GF-D8 (cell line): Measurements from ENCODE around the gene KCND2.

Source experiments
- DNase-seq: peaks from one replicate; lab custom pipeline; 2025; lab: John Stamatoyannopoulos, UW

KCND2 gene

DNA sequence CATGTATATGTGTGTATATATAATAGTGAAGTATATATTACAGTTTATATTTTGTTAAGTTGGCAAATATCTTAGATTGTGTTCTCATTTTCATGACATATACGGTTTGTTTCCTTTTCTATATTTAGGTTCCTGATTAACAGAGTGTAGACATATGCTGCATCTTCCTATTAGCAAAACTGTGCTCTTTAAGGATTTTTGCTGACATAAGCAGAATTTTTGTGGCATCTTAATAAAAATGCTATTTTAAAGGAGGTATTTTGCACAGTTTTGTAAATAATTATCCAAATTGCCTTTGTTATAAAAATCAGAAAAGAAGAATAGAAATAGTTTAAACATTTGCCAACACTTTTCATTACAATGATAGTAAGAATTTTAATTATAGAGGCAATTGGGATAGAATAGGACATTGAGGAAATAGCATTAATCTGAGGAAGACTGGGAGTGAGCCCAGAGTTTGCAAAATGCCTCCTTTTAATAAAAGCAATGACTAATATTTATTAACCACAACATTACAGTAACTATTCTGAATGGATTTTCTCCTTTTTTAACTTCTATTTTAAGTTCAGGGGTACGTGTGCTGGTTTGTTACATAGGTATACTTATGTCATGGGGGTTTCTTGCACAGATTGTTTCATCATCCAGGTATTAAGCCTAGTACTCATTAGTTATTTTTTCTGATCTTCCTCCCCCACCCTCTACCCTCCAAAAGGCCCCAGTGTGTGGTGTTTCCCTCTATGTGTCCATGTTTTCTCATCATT, 38.2 kb downstream of the KCND2 start:
- DNase-seq, result no peak

DNA sequence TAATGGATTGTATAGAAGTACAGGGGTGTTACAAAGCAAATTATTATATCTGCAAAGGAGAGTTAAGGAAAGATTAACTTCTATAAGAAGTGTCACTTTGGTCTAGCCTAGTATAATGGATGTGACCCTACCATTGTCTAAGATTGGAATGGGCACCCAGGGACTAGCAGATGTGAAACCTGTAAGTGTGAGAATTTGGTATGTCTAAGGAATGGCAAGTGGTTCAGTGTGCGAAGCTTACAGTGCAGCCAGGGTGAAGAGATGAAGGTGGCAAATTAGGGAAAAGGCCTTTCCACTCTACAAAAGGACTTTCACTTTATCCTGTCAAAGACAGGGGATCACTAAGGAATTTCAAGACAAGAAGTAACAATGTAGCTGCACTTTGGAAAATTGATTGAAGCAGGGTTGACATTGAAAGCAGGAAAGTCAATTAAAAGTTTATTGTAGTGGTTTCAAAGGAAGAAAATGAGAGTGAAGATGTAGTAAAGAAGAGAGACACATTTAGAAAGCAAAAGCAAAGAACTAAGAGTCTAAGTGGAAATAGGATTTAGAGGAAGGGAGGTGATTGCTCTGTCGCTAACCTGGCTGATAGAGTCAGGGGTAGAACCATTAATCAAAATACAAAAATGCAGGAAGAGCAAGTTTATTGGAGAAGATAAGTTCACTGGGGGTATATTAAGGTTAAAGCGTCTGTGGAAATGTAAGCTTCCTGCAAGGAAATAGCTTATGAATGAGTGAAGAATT, 47.4 kb downstream of the KCND2 start:
- DNase-seq, result no peak

DNA sequence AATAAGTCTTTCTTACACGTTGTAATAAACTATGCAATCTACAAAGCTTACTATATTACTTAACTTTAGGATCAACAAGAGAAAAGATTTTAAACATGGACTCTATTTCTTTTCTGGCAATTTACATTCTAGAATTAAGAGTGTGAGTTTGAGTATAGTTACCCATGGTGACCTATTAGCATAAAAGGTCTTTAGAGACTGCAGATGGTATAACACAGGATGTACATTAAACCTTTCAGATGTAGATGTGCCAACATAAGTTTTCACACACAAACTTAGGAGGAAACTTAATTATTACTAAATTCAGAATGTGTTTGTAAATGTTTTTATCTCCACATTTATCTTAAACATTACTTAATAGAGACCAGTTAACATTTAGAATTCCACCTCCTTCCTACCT, 54.1 kb downstream of the KCND2 start:
- DNase-seq, result no peak

DNA sequence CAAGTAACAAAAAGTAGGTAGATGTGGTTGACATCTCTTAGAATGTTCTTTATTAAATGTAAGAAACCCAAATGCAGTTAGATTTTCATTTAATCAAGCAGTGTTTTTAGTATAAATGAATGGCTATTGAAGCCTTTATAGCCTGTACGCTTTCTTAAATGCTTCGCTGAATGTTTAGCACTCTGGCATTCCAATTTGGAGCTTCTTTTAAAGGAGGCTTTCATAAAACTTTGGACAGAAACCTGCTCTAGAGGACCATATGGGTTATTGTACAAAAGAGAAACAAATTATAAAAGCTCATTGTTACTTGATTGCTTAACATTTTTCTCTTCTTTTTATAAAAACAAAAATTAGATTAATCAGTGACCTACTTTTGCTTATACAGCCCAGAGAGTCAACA, 59.5 kb downstream of the KCND2 start:
- DNase-seq, result no peak

DNA sequence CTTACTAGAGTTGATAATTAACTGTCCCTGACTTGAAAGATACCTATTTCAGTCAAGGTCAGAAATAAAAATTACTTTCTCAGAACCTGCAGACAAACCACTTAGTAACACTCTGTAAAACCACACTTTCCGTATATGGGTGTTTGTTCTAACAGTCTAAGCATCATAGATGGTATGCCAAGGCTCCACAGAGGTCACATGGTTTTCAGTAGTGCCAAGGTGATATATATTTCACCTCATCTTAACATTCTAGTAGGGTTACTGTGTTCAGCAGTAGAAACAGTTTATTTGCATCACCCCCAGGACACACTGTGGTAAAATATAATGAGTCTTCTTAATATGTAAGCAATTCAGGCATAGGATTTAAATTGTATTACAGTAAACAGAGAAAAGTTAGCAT, 61.5 kb downstream of the KCND2 start:
- no peak for DNase-seq

DNA sequence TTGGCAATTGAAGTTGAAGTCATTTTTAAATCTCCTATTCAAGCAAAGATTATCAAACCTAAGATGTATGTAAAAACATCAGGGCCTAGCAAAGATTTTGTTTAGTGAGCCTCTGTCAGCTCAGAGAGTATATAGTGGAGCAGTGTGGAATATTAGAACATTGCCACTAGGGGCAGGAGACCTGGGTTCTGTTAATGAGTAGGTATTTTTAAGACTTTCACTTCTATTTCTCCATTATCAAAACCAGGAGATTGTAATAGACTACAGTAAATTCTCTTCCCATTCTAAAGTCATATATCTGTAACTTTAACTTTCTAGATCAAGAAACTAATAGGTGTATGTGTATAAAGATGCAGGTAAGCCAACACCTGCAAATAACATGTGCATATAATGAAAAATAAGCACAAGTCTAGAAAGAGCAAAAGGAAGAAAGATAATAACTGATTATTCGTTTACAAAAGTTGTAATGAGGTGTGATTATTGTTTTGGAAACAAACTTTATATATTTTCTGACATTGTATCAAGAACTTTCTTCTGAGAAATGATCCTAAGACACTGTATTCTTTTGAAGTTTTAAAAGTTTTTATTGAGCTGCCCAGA, 64.4 kb downstream of the KCND2 start:
- no peak for DNase-seq

DNA sequence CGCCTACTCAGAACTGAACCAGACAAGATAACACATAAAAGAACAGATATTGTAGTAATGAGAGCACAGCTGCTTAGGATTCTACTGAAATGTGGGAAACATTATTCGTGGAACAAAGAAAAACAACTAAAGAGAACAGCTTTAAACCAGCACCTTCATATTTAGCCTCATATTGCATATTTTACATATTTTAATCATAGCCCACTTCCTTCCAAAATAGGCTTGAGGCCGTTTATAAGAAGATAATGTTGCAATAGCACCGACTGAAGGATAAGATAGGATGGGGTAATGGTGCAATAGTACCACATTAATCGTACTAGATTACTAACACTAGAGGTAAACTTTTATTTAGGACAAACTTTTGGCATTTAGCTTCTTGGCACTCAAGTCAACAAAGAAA, 71.3 kb downstream of the KCND2 start:
- no peak for DNase-seq

DNA sequence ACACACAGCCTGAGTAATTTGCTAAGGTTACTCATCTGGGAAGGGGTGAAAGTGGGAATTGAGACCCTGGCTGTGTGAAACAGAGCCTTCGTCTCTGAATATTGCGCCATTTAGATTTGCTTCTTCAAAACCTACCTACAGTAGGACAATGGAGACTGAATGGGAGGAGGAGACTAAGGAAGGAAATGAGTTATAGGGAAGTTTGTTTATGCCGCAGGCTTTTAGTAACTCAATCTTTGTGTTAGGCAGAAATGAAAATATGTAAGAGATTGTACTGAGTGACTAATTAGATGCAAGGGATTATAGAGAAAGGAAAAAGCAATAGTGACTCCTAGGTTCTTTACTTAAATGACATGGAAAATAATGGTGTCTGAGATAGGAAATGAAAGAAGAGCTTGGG, 80.2 kb downstream of the KCND2 start:
- no peak for DNase-seq

DNA sequence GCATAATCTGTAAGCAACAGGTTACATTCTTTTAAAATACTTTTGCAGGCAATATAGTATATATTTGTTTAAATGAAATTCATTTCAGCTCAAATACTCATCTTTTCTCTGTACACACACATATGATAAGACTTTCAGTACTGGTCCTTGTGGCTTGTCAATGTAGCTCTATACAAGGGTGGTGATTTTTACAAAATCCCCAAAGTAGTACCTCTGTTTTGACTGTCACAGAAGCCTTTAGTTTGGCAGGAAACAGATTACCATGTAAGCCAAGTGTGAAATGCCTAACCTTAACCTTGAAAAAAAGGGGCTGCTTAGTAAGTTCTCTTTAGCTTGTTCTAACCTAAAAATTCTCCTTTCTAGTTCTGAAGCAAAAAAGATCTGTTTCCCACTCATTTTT, 87.9 kb downstream of the KCND2 start:
- no peak for DNase-seq

DNA sequence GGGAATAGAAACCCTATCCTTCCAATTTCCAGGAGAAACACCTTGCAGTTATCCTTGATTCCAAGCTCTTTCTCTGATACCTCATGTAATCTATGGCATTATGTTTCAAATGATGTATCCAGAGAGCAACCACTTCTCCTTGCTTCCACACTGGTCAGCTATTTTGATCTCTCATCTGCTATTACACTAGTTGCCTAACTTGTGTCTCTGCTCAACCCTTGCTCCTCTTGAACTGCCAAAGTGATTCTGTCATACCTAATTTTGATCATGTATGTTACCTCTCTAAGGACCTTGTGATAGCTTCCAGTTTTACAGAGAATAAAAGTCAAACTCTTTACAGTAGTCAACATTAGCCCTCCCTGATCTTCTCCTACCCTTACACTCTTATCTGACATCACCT, 90.4 kb downstream of the KCND2 start:
- DNase-seq, result no peak

DNA sequence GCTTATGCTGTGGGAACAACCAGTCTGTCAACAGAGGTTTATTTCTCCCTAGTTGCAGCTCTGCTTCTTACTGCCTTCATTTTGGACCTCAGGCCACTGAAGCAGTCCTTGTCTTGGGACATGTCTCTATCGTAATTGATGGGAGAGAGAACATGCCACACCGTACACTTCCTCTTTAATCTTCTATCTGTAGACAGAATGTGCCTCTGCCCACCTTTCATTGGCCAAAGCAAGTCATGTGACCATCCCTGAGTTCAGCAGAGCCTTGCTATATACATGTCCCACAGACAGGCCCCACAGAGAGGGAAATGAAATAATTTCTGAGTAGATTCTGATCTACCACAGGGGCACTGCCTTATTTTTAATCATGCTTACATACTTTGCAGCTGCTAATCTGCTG, 98.0 kb downstream of the KCND2 start:
- no peak for DNase-seq

DNA sequence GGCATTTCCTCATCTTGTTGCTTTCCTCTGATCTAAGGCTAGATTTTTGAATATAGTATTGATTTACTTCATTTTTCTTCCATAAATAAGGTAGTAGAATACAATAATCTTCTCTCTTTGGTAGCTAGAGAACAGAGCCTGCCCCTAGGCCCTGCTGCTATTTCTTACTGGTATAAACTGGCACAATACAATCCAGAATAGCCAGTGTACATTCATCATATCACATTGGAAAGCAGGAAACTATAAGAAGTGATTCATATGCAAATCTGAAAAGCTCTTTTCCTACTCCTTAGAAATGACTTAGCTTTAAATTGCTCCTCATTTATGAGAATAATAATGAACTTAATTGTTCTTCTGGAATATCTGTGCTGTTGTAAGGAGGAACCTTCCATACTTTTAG, 100.2 kb downstream of the KCND2 start:
- DNase-seq, result no peak

DNA sequence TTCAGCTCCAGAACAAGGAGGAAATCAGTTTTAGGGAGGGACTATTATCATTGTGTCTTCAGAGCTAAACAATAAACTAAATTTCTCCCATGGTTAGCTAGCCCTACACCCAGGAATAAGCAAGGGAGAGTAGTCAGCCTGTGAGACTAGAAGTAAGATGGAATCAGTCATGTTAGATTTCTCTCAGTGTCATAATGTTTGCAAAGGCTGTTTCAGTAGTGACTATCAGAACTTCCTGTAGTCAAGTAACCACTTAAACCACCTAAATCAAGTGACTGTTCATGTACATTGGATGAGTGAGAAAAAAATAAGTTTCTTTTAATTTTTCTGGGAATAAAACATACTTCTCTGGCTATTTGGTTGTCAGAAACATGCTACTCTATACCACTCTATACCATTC, 121.6 kb downstream of the KCND2 start:
- no peak for DNase-seq

DNA sequence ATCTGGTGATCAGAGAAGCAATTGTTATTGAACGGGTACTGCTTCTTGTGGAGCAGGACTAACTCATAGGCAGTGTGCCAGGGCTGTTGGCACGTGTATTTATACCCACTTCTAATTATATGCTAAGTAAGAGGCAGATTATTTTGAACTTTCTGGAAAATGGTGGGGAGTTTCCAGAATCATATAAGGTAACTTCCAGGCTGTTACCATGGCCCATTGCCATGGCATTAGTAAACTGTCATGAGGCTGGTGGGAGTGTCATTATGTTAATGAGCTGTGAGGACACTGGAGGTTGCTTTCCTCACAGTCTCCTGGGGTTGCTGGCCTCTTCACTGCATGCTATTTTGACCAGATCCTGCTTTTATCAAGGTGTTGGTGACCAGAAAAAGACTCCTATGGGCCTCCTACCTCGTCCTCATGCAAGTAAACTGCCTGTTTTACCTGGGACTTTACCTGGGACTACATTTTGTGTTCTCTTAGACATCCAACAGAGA, 122.6 kb downstream of the KCND2 start:
- DNase-seq, result no peak

DNA sequence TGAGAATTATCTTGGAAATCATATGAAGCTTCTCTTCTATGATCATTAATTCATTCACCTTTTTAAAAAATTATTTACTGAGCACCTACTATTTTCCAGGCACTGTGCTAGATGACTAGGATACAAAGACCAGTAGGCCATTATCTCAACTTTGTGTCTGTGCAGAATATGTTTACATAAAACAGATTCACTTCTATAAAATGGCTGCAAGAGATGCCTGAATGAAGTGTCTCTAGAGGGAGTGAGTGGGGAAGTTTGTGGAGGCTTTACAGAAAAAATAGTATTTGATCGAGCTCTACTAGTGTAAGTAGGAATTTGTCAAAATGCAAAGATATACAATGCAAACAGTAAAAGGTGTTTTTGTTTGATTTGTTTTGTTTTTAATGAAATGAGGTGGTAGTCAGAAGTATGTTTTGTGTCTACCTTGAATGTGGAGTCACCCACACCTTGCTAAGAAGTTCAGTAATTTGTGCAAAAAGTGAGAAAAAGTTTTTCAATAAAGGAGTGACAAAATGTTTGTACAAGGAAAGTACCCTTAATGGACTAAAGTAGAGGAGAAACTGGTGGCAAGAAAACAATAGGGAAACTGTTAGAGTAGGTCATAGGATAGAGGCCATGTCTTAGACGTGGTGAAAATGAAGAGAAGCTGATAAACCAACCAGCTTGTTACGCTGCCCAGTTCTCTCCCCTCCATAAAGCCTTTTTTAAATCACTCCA, 125.5 kb downstream of the KCND2 start:
- no peak for DNase-seq

DNA sequence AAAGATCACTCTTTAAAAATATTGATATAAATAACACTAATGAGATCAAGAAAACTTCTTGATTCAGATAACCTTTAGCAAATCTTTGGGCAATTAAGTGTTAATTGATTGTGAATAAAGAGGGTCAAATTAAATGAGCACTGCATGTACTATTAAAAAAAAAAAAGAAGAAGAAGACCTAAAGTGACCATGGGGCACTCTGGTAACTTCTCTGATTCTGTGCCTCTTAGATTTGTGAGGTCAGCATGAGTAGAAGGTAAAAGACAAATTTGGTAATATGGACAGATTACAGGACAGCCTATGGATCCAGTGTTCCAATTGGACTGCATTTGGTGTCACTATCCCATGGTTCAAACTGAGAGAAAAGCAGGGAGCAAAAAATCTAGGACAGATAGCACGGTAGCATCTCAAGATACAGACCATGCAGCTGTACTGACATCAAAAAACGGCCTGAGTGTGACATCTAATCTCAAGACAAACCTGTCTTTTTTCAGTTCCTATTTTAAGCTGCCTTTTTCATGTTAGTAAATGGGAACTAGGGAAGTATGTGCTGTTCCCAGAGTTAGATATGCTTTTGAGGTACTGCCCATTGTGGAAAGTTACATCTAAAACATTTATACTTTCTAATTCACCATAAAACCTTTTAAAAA, 128.0 kb downstream of the KCND2 start:
- no peak for DNase-seq

DNA sequence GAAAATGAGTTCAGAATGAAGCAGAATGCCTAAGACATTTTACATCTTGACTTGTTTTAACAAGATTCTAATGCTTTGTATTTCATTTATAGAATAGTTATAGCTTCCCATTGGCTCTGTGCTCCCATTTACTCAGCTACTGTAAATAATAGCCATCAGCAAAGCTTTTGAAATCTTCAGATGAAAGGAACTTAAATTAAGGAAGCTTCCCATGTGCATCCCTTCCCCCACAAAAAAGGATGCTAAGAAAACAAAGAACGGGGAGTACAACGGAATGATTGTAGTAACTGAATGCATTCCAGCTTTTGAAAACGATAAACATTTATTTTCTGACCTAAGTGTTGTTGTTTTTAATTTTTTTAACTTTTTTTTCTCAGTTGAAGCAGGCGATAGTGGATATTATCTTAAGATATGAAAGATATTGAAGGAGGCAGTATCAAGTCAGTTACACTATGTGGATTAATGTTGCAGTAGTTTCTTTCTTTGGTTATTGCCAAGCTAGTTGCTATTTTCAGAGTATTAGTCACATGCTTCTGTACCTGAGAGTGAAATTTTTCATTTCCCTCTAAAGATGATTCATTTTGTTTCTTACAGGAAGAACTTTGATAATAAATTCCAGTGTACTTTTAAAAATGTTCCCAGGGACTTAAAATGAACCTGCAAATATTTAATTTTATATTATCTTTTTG, 129.2 kb downstream of the KCND2 start:
- no peak for DNase-seq

DNA sequence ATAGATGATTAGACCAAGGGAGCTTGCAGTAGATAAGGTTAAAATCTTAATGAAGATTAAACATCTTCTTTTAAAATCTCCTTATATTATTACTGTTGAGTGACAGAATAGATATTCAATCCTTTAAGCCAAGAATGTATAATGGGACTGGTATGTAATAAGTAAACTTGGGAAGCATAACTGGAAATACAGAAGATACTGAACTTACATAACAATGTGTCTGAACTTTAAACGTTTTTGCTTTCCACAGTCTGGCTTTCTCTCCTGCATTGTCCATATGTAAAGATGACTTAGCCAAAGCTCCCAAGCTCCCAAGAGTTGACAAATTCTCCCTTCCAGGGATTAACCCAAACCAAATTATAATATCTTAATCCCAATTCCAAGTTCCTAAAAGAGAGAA, 129.8 kb downstream of the KCND2 start:
- DNase-seq, result no peak

DNA sequence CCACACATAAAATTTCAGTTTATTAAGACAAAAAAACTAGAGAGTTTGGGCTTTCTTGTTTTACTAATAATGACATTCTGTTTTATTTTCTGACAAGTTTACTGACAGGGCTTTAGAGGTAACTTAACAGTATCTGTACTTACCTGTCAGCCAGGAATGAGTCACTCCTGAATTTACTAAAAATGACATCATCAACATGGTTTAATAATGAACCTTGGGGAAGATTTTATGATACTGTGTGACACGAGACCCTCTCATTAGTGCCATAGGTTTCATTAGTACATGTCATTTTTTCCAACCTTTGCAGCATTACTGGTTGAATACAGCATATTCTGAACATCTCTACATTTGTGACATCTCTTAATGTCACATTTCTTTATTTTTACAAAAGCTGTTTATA, 131.1 kb downstream of the KCND2 start:
- no peak for DNase-seq

DNA sequence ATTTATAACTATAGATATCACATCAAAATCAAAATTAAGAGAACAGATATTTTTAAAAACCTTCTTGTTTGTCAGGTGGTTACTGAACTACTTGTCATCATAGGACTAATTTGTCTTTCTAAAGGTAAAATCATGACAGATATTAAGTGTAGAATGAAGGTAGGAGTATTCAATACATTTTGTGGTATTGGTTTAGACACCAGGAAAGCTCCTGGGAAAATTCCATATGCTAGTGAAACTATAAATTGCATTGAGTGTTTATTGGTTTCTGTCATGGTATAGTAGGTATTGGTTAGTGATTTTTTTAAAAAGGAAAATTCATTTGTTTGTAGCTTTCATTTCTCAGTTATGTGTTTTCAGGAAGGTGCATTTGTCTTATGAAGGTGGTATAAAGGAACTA, 132.7 kb downstream of the KCND2 start:
- no peak for DNase-seq

DNA sequence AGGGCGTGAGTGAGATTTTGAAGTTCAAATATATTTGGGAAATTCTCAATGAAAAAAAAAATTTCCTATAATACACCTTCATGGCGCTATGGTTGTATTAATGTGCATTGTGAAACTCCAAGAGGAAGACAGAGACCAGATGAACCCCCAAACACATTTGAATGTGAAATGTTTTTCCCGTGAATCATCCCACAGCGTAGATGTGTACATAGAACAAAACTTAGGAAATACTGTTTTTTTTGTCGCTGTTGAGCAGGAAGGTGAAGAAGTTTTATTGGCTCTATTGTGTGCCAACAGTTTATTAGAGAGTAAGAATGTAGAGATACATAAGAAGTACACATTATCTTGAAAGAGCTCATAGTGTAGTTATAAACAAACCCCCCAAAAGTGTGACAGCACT, 134.0 kb downstream of the KCND2 start:
- no peak for DNase-seq
